GM21723 (cell line): ENCODE results near the gene FLRT2.

Experiments used
- ATAC-seq: cut with Tn5 transposase; IDR thresholded peaks from one replicate; pipeline ENCODE4 v1.9.1; 2021; ENCODE audit warnings: mild to moderate bottlenecking, moderate library complexity; ENCODE audit not compliant: unreplicated experiment

The FLRT2 gene

DNA sequence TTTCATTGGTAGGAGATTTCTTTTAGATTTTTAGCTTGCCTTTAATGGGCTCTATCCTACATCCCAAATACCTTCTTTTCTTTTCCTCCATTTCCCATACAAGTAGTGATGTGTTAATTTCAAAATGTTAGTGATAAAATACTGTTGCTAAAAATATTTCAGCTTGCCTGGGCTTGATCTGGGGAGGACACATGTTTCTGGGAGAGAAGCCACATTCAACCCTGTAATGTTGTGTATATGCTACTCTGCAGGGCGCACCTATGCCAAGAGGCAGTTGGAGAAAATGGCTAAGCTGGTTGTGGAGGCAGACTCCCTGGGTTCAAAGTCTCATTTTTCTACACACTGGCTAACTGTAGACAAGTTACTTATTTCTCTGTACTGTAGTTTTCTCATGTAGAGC lies 26.3 kb downstream of the FLRT2 start:
- no peak for ATAC-seq

DNA sequence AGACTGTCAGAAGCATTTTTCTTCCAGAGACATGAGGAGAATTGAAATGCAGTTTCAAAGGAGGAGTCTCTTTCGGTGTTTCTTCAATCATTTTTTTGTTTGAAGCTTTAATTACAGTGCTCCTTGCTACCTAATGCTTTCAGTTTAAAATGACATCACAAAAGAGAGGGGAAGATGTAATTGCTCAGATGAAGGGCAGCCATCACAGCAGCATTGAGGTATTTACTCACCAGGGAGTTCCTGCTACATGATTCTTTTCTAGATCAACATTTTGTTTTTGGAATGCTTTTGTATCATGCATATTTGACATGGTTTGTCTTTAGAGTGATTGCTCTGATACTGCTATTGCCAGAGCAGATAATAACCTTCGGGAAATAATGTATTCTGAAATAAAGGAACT lies 28.6 kb downstream of the FLRT2 start:
- no peak for ATAC-seq

DNA sequence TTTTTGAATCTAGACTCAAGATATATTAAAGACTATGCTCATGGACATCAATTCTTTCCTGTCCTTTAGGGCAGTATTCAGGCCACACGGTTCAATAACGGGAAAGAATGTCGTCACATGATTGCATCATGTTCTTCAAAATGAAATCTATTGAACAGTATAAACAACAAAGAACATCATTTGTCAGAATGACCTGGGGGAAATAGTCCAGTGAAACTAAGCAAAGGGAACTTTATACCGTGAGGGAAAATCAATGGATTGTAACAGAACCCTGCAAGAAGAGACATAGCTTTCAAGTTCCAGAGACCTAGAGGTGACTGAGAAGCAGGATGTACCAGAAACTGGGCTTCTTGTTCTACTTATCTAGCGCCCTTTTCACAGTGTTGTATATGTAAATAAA lies 32.7 kb downstream of the FLRT2 start:
- no peak for ATAC-seq

DNA sequence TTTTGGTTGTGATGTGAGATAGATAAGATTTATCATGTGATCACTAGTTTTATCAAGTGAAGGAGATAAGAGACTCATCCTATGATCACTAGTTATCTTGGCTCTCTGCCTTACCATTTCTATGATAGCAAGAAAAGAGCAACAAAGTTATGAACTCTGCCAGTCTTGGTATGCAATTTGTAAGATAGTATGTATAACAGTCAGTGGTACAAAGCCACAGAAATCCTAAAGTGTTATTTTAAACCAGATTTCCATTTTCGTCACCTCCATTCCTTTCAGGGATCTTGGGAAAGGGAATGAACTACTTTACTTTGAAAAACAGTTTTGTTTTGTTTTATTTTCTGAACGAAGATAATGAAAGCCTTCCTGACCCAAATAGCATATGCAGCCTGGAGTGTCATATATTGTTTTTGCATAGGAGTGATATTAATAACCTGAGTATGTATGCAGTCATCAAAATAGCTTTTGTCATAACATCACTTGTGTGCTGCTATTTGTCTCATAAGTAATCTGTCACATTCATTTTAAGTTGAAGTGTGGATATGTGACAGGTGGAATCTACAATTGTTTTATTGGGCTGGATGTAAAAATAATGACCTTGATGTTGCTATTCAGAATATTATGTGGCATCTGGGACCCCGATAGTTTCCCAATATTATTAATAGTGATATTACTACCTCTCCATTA lies 35.0 kb downstream of the FLRT2 start:
- no peak for ATAC-seq

DNA sequence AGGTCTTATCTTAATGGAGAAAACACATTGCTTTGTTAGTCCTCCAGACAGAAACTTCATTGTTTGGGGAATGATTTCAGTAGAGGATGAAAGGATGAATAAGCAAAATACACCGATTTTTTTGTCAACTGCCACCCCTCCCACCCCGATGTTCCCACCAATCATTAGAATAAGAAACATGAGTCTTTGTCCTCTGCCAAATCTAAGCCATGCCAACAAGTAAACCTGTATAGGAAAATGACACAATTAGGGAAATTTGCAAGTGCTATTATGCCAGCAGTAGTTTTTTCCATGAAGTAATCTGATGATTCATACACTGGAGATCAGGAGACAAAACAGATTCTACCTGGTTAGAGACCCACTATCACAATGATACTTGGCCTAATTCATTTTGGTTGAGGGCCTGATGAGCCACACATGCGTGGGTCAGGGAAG lies 35.9 kb downstream of the FLRT2 start:
- no peak for ATAC-seq

DNA sequence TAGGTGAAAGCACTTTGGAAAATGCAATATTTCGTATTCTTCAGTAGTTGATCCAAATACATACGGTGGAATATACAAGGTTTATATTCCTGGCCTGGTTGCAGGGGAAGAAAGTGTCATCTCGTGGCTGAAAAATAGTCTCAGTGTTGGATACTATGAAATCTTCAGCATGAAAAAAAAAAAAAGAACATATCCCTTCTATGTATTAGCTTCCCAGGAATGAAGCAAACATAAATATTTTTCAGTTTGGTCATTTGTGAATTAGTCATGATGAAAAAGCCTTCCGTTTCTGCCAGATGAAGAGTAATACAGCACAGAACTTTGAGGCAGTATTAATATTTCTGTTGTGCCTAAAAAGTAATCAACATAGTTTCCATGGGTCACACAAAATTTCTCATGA lies 36.7 kb downstream of the FLRT2 start:
- ATAC-seq = no peak

DNA sequence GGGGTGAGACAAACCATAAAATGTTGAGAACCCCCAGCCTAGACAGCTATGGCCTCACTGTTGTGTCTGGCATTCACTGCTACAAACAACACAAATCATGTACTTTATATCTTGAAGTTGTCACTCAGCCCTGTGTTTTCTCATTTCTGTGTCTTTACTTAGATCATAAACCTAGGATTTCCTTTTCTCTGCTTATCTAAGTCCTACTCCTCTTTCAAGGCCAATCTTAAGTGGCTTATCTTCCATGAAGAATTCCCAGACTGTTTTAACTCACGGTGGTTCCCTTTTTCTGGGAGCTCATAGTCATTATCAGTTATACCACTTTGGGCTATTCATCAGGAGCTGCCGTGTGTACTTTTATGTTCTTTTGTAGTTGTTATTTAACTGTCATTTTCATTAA lies 42.1 kb downstream of the FLRT2 start:
- ATAC-seq = no peak

DNA sequence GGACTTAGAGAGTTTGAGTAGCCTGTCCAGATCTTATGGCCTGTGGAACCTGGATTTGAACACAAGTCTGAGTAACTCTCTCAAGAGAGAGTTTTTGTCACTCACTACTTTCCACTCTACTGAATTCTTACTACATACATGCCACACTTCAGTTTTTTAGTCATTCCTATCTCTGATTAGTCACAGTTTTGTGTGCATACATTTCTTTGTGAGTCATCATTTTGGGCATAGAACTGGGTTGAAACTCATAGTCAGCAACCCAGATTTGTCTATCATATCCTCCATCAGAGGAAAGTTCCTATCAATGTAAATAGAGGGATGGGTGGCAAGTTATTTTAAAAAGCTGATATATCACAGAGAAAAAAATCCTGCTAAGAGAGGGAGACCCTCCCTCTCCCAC lies 42.9 kb downstream of the FLRT2 start:
- ATAC-seq = no peak

DNA sequence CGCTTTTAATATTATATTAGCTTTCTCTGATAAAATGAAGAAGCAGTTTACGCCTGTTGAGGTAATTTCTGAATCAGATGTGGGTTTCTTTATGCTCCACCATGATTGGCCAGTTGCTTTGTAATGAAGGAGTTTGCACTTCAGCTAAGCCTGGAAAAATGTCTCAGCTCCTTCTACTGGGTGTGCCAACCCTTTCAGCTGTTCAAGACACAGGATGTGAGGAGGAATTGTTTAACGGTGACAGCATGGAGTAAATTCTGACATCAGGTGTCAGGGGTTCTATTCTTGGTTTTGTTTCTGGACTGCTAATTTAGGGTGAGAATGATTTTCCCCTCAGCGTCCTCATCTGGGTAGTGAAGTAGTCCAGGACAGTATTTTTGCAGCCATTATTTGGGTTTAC lies 43.5 kb downstream of the FLRT2 start:
- ATAC-seq = no peak

DNA sequence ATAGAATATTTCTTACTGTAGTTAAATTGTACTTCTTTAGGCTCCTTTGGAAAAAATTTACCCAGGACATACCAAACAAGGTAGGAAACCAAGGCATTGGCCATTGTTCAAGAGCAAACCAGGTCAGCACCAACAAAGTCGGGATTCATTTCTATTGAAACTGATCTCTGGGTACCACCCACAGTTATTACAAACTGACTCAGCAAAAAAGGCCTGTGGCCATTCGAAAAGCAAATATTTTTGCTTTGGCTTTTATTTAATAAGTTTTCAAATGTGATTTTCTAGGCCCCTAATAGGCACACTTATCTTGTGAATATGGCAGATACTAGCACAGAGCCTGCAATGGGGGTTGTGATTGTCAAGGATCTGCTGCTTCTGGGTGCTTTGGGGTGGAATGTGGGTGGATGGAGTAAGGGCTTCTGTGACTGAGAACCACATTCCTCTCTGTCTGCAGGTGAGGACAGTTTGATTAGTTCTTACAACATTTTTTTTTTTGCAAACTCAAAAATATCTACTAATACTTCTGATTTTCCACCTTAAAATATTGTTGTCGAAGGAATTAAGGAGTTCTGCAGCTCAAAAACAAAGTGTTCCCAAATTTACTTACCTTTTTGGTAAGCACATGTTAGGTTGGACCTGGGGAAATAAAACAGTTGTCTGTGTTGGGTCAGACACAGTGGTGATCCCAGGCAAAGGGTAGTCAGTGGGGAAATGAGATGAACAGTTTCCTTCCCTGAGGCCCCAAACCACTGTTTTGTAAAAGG lies 45.1 kb downstream of the FLRT2 start:
- no peak for ATAC-seq

DNA sequence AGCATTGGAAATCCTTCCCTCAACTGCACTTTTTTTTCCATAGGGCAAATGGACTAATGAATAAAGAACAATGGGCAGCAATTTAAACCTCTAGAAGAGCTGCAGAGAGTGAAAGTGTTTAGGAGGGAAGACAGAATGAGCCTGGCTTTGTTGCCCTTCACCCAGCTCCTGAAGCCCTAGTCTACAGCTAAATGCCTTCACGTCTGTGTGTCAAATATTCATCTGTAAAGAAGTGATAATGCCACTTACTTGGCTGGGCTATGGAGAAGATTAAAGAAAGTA lies 45.6 kb downstream of the FLRT2 start:
- no peak for ATAC-seq

DNA sequence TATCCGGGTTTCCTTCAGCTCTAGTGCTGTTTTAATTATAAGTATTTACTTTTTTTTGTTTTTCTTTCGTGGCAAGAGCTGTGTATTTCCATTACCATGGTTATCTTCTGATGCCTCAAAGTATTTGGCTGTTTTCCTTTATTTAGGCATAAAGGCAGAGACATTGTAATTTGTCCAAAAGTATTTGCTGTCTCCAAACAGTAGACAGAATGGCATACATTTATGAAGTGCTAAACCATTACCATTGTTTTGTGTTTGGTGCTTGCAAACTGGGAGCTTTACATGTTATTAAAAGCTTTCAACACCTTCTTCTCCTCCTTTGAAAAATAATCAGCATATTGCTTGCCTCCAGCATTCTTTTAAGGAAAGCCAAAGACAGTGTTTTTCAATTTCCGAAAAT lies 46.3 kb downstream of the FLRT2 start:
- ATAC-seq = no peak

DNA sequence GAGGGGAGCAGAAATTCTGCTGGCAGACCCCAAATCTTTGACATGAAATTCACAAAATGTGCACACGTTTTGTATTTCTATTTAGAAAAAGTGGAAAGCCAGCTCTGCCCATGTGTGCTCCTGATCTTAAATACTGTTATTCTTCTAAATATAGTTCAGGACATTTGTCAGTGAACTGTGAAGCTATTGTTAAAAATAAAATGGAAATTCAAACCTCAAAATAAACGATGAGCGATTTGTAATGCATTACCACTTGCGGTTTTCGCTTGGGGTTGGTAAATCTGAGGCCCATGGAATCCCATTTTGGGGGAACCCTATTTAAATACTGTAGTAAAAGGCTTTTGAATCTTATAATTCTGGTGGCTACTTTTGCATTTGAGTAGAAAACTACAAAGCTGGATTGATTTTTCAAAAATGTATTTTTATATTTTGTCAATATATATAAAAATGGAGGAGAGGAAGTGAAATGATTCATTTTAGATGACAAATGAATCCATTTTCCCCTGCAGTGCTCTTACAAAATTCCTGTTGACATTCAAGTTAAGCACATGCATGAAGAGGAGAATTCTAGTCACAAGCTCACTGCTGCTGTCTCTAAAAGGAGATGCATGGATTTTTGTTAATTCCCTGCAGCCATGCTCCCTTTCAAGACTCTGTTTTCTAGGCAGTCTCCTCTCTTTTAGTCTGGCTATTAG lies 47.1 kb downstream of the FLRT2 start:
- no peak for ATAC-seq

DNA sequence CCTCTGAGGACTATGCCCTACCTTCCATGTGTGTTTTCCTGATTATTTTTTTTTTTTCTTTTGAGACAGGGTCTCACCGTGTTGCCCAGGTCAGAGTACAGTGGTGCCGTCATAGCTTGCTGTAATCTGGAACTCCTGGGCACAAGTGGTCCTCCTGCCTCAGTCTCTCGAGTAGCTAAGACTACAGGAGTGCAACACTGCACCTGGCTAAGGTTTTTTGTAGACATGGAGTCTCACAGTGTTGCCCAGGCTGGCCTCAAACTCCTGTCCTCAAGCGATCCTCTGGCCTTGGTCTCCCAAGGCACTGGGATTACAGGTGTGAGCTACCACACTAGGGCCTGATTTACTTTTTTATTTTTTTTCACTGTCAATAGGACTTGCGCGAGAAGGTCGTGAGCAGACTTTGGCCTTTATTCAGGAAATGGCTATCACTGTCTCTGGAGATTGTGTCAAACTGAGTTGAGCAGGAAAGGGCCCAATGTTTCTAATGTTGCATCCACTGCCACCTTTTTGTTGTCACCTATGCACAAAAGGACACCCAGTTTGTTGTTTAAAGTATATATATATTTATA lies 47.7 kb downstream of the FLRT2 start:
- ATAC-seq = no peak

DNA sequence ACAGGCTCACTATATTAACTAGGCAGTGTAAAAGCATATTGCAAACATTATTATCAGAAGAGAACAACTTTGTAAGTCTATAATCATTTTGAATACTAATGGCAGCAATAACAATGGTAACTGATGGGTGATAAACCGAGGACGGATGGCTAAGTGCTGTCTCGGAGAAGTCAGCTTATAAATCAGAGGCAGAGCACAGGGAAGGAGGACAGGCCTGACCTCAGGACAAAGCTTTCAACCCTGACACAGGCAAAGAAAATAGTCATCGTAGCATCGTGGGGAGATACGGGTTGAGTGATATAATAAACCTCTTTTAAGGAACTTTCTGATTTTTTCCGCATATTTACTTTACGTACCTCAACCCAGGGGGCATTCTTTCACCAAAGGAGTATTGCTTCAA lies 48.4 kb downstream of the FLRT2 start:
- no peak for ATAC-seq

DNA sequence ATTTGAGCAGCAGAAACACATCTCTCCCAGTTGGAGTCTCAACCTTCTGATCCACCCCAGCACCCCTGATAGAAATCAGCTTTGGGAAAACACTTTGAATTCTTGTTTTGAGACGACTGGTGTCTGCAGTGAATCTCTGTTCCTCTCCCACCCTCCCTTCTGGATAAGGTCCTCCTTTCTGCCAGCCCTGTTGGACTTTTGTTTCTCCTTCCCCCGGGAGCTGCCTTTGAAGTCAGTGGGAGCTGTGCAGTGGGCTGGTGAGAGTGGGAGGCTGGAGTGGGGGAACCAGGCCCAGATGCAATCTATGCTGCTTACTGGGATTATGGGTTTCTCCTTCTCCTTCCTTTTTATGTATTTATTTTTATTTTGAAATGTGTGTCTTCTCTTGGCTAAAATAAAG lies 49.0 kb downstream of the FLRT2 start:
- no peak for ATAC-seq

DNA sequence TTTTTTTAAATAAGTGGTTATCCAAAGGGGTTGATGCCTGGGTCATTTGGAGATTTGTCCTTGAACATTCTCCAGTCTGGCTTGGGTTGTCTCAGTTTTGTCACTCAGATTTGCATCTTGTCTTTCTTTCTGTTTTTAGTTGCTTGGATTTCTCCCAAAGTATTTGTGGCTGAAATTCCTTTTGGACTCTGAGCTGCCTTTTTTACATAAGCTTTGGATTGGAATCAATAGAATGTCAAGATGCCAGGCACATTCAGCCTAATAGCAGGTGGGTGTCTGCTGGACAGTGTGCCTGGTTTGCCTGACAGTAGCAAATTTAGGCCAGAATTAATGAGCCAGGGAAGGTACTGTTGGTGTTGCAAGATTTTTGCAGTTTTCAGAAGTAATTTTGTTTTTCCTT lies 50.0 kb downstream of the FLRT2 start:
- ATAC-seq = no peak

DNA sequence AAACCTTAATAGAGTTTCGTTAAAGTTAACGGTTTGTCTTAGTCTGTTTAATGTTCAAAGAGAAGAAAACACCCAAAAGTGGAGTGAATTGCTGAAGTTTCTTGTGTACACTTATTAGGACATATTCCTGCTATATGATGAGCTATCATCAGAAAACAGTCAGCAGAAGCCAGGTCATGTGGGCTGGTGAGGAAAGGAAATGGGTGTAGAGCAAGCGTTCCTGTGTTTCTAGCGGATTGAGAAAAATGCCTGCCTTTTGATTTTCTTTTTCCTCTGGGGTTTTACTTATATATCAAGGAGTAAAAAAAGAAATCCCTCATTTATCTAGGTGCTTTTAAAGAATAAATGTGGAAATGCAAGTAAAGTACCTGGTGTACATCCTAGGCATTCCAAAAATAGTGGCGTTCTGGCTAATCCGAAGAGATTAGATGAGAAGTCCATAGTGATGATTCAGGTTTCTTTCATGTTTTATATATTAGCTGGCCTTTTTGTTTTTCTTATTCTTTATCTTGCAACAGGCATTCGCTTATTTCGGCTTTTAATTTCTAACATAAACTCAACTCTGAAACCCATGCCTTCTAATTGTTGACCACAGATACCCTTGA lies 50.7 kb downstream of the FLRT2 start:
- no peak for ATAC-seq

DNA sequence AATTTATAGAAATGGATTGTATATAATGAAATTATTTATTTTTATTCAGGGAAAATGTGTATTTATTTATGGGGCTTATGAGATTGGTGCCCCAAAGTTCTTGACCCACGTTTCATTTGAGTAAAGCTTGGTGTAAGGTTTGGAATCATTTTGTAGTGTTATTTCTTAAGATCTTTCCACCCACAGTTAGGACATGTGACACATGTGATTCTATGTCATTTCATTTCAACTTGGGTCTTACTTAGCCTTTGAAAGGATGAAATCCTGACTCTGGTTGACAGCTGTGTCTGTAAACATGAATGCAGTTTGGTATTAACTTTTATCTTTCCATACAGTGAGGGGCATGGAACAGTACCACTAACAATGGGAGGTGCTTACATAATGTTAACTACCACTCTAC lies 51.7 kb downstream of the FLRT2 start:
- no peak for ATAC-seq

DNA sequence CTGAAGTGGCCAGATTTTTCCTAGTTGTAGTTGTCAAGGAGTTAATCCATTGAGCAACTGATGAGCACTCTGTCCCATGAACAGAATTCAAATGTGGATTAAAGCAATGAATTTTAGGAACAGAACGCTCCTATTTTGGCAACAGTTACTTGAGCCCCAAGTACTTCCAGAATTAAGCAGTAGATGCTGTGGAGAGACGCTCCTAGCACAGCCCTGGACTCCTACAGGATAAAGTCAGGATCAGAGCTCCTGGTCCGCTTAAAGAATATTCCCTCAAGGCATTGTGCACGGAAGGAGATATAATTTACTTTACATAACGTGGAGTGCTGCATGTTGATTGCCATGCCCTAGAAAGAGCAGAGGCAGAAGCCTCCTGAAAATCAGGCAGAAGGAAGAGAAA lies 53.4 kb downstream of the FLRT2 start:
- ATAC-seq = no peak

DNA sequence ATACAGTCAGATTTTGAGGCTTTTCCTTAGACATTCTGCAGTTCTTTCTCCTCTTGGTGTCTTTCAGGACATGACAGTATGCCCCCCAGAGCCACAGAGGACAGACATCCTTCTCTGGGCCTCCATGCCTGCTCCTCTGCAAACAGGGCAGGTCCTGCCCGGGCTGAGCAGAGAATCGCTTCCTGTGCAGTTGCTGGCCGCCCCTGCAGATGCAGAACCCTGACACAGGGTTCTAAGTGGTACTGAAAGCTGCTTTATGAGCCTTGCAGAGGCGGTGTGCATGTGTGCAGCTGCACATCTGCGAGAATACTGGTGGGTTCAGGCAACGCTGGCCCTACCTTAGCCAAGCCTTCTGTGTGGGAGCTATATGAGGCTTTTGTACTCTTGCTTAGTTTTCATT lies 54.5 kb downstream of the FLRT2 start:
- no peak for ATAC-seq
